Stimulated activated CD4-positive, alpha-beta T cell treated with anti-CD3 and anti-CD28 coated beads, Interleukin-1b, Interleukin-23, amount 100 ng/mL, for 1 hour (primary cell): ENCODE results near the gene BRSK2.

Experiments used
- DNase-seq, 2 donors: peaks; one replicate each; pipeline ENCODE4 v3.0.0-alpha.2; 2020; ENCODE audit warnings: low read depth in 2 of 2

The BRSK2 gene

DNA sequence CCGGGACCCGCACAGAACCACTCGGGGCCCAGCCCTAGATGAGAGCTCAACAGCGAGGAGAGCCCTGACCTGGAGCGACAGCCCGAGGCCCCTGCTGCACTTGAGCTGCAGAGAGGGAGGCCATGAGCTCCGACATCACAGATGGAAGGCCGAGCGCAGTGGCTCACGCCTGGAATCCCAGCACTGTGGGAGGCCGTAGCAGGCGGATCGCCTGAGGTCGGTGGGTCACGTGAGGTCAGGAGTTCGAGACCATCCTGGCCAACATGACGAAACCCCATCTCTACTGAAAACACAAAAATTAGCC, 13.8 kb upstream of the BRSK2 start:
- no peak for DNase-seq

DNA sequence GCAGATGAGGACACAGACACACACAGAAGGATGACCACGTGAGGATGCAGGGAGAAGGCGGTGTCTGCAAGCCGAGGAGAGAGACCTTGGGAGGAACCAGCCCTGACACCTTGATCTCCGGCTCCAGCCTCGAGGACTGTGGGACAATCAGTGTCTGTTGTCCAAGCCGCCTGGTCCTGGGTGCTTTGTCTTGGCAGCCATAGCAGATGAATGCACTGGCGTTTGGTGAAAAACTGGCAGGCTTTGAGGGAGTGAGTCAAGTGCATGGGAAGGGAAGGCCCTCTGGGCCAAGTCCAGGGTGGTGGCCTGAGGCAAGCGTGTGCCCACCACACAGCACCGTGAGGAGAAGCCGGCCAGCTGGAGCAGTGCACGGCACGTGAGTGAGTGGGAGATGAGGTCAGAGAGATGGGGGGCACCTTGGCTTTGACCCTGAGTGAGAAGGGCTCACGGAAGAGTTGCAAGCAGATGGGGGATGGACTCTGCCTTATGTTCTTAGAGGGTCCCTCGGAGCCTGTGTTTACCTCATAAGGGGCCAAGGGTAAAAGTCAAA, 12.4 kb upstream of the BRSK2 start:
- no peak for DNase-seq

DNA sequence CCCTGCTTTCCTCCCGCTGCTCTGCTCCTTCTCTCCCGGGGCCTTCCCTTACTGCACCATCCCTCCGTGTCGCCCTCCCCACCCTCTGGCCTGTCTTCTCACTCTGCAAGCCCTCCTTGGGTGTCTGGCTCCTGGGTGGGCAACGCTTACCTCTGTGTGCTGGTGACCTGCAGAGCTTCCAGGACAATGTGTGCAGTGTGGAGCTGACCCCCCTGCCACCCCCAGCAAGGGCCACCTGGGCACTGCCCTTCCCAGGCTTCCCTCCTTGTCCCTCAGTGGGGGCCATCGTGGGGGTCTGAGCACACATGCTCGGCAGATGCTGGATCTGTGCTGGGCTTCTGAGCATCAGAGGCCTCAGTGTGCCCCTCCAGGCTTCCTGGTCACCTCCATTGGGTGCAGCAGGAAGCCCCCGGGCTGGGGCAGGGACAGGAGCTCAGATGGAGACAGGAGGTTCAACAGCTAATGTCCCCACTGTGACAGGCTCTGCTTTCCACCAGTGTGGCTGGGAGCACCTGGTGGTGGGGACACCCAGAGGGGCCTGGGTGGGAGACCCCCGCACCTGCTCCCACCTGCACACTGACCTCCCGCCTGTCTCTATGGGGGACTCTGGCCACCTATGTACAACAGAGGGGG, 7.8 kb upstream of the BRSK2 start:
- no peak for DNase-seq

DNA sequence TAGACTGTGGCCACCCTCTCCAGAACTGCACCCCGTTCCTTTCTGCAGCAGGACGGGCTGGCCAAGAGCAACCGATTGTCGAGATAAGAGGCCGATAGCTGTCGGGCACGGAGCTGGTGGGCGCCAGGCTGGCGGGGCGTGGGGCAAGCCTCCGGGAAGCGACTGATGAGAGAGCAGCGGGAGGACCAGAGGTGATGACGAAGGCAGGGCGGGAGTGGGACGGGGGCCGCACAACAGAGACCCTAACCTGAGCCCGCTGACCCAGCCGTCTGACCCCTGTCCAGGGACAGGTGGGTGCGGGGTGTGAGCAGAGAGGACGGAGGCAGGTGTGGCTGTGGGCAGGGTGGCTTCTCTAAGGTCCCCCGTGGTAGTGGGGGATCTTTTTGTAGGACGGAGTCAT, 7.3 kb upstream of the BRSK2 start:
- no peak for DNase-seq

DNA sequence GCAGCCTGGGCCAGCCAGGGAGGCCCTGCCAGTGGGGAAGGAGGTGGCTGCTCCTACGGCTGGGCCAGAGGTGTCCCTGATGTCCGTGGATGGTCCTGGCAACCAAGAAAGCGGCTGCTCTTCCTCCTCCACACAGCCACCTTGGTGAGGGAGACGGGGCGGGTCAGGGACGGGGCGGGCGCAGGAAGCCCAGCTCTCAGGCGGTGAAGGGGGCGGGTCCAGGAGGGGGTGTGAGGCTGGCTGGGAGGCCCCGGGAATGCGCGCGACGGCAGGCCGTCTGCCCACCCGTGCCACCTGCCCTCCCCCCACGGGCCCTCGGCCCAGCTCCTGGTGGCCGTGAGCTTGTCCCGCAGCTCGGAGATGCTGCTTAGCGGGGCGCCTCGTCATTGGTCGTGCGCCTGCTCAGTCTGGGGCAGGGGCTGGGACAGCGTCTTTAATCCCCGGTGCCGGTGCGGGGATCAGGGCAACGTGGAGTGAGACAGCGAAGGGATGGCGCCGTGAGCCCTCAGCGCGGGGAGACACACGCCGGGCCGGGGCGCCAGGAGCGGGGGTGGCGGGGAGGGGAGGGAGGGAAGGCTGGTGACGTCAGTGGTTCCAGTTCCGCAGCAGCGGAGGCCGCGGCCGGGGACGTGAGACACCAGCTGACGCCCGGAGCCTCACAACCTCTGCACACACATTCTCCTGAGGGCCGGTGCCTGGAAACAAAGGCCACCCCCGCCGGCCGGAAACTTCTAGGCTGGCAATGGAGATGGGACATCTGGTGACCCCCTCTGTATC, 6.7 kb upstream of the BRSK2 start:
- DNase-seq: peak; percentile 53 to 60

DNA sequence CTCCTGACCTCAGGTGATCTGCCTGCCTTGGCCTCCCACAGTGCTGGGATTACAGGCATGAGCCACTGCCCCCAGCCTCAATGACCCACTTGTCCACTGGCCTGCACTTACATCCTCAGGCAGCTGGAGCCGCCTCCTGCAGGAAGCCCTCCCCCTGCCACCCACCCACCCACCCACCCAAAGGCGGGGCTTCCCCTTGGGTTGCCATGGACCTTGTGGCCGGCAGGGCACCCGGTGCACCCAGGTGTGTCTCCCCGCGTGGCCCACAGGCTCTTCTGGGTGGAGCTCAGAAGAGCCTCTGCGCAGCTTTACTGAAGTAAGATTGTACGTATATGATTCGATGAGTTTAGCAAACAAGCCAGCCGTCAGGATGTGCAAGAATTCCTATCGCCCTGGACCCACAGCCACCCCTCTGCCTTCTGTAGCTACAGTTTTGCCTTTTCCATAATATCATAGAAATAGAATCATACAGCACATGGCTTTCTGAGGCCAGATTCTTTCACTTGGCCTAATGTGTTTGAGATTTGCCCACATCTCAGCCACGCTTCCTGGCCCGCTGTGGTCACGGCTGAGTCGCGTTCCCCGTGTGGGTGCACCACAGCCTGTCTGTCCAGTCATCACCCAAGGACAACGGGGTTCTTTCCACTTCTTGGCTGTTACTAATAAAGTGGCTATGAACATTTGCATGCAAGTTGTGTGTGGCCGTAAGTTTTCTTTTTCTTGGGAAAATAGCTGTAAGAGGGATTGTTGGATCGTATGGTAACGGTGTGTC, 5.3 kb upstream of the BRSK2 start:
- no peak for DNase-seq

DNA sequence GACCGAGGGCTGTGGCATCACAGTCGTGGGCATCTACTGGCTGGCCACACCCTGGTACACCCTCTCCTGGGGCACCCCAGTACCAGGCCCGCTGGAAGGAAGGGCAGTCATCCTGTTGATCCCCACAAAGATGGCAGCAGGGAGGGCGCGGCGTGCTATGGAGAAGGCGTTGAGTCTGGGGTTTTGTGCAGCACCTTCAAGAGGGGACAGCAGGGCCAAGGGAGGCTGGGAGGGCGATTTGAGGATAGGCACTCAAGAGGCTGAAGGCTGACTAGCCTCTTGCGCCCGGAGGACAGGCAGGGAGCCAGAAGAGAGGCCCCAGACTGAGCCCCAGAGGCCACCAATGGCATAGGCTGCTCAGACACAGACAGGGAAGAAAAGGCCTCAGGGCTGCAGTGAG, 2.2 kb upstream of the BRSK2 start:
- no peak for DNase-seq

DNA sequence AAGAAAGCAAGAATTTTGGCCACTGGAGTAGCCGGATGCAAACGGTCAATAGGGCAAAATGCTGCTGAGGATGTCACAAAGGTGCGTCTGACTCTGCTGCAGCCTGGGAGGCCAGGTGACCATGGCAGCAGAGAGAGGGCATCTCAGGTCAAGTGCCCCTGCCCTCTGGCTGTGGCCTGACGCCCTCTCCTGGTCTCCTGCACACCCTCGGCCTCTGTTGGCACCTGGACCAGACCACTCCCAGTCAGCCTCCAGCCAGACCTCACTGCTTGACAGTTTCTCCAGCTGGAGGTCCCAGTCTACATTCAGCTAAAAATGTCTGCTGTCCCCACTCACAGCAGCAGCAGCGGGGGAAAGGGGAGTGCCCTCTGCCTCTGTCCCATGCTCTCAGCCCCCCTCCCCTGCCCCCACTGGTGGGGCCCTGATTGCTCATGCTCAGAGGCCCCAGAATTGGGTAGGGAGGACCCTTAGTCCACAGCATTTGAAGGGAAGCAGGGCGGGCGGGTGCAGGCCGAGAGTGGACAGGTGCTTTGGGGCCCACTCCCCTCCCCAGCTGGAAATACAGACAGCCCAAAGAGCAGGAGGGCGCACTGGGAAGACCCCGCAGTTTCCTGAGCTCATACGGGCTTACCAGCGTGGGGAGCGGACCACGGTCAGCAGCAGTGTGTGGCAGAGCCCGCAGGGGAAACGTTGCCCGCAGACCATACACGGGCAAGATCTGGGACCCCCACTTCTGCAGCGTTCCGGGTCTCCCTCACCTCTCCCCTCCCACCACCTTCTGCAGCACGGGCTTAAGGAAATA, 1.6 kb upstream of the BRSK2 start:
- no peak for DNase-seq

DNA sequence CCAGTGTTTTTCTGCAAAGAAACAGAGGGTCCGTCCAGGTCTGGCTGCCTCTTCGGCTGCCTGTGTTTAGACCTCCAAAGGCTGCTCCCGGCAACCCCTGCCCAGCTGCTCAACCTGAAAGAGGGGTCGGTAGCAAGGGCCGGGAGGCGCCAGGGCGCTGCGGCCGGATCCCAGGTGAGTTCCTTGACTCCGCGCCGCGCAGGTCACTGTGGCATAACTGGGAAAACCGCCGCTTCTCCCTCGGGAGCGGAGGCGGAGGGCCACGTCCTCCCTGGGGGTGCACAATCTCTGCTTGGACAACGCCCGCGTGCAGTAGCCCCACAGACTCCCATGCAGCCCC, 1.0 kb upstream of the BRSK2 start:
- no peak for DNase-seq

DNA sequence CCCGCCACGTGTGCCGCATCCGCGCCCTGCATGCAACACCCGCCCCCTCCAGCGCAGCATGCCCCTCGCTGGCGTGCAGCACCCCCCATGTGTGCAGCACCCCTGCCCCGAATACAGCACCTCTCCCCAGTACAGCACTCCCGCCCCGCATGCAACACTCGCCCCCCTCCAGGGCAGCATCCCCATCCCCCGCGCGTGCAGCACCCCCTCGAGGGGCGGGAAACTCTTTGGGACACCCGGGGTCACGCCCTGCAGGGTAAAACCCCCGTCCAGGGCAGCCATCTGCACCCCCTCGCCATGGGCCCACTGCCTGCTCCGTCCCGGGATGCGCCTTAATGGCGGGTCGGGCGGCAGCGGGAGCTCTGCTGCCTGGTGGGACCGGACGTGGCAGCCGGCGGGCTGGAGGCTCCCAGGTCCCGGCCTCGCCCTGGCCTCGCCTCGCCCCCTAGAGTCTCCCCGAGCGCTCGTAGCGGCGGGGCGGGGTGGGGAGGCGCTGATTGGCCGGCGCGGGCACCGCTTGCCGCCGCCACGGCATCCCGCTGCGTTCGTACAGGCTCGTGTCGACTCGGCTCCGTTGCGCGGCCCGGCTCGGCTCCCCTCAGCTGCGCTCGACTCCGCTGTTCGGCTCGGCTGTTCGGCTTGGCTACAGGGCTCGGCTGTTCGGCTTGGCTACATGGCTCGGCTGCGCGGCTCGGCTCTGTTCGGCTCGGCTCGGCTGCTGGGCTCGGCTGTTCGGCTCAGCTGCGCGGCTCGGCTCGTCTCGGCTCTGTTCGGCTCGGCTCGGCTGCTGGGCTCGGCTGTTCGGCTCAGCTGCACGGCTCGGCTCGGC, 417 bp upstream of the BRSK2 start:
- DNase-seq: peak; percentile 90 to 91

DNA sequence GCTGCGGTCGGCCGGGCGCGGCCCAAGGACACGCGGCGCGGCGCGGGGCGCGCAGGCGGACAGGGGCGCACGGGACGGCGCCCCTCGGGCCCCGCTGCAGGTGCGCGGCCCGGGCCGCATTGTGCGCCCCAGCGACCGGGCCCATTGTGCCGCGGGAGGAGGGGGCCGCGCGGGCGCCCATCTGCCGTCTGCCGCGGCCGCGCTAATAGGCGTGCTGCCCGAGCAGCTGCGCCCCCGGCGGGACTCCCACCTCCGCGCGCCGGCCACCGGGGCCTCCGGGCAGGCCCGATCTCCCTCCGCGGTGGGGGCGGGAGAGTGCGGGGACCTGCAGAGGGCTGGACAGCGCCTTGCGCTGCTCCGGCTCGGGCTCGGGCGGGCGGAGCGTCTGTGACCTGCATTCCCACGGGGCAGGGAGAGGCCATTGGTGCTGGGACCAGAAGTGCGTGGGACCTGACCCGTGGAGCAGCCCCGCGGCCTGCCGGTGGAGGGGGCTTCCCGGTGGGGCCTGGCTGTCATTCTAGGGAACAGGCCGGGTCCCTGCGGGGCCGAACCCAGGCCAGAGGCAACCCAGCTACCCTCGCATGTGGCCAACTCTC, 933 bp downstream of the BRSK2 start:
- no peak for DNase-seq

DNA sequence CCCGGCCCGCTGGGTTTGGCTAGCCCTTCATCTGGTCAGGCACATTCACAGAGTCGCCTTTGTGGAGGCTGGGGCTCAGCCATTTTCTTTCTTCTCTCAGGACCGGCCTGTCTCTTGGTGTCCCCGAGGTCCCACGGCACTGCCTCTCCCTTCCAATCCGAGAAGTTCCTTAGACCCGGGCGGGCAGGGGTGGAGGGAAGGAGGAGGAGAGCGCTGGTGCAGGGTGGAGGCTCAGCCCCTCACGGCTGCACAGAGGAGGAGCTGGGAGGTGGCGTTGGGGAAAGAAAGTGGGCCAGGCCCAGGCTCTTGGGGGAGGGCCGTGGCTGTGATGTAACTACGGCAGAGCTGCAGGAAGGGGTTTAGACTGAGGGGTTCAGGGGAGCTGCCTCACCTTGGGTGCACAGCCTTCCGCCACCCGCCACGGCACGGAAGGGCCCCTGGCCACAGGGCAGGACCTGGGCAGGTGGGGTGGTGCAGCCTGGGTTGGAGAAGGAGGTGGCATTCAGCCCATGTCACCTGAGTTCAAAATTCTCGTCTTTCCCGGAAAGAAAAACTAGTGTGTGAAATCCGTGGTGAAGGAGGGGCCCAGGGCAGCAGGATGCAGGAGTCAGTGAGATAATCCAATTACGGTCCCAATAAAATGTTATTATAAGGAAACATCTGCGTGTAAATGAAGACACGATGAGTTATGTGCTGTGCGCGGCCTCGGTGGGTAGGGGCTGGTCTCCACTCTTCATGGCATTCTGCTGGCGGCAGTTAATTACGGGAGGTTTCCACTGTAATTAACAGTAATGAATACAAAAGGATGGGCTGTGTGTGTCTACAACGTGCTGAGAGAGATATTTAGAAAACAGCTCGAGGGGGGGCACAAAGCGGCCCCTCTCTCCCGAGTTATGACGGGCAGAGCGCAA, 1.7 kb downstream of the BRSK2 start:
- no peak for DNase-seq

DNA sequence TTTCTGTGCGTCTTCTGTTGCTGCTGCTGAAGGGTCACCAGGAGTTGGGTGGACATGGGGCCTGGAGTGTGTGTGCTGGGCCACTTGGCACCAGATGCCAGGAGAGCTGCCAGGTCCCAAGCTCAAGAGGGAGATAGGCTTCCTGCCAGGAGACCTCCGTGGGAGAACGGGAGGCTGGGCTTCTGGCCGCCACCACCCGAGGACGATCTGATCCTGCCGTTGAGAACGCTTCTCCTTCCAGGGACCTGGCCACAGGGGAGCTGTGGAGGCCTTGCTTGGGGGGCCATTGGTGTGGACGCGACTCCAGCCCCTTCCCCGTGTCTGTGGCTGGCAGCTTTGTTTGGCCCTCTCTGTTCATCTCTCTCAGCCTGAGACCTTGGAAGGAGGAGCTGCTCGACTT, 2.4 kb downstream of the BRSK2 start:
- DNase-seq: no peak

DNA sequence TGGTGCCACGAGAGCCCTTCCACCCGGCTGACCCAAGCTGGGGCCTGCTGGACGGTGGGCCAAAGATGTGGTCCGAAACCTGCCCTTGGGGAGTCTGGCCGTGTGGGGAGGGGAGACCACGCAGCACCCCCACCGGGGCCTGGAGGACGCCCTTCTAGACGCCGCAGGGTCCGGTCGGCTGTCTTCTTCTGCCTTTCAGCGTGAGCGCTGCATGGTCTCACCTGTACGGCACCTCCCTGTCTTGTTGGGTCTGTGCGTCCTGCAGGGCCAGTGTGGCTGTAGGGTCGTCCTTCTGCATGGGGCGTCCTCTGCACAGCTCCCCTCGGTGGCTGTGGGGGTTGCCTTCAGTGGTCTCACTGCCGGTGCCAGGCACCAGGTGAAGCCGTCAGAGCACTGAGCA, 2.8 kb downstream of the BRSK2 start:
- DNase-seq: no peak

DNA sequence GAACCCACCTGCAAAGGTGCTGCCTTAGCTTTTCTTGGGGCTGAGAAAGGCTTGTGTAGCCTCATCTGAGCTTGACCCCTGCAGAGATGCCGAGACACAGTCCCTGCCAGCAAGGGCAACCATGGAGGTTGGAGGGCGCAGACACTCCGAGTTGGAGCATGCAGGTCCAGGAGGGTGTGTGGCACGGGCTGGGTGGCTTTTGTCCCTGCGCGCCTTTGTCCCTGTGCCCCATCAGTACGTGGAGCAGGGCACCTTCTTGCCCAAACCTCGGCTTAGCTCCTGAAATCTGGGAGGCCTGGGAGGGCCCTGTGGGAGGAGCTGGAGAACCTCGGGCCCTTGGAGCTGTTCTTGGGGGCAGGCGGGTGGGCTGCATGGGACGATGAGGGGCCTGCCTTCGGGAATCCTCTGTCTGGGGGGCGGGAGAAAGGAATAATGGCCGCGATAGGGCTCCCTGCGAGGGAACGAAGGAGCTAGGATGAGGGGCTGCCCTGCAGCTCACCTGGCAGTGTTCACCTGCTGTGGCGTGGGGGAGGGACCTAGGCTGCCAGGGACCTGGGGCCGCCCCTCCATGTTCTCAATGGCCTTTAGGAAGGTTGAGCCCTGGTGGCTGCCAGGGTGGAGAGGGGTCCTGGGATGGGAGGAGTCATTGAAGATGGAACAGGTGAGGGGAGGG, 3.4 kb downstream of the BRSK2 start:
- DNase-seq: no peak

DNA sequence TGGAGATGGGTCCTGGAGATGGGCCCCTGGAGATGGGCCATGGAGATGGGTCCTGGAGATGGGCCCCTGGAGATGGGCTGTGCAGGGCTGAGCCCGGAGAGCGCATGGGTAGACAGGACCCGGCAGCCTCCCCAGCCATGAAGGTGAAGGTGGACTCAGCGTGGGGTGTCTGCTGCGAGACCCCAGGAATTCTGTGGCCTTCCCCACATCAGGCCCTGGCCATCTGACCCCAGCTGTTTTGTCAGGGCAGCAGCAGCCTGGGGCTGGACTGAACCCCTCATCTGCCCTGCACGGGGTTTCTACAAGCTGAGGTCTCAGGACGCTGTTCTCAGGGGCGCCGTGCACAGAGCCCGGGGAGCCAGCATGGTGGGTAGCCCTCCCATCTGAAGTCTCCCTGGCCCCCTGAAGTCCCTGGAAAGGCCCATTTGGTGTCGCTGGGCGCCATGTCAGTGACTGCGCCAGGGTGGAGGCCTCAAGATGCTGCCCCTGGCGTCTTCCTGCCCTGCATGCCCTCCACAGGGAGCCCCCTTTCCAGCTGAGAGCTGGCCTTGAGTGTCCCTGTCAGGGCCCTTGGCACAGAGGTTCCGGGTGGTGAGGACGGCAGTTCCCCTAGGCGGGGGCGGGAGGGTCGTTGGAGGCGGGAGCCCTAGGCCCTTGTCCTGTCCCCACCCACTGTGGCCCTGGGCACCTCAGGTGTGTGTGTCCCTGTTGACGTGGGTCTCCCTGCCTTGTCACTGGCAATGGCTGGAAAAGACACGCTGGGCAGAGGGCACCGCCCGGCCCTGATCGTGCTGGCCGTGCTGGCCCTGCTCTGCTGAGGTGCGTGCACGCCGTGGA, 5.4 kb downstream of the BRSK2 start:
- no peak for DNase-seq

DNA sequence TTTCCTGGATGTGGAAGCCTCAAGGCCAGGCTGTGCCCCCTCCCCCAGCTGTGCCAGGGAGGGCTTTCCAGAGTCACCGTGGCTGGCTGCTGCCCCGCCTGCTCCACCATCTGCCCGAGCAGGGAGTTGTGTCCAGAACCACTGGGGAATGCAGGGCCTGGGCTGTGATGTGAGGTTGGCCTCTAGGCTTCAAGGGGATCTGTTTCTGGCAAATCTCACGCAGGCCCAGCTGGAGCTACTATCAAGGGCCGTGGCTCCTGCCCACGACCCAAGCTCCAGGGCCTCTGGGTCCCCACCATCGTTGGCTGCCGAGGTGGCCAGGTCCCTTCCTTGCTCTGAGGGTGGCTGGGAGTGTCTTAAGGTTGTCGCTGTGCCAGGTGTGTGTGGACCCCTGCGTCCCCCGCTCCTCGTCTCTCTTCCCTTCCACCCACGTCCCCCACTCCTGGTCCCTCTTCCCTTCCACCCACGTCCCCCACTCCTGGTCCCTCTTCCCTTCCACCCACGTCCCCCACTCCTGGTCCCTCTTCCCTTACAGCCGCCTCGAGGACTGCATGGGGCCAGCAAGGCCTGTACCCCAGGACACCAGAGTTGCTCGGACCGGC, 6.1 kb downstream of the BRSK2 start:
- no peak for DNase-seq

DNA sequence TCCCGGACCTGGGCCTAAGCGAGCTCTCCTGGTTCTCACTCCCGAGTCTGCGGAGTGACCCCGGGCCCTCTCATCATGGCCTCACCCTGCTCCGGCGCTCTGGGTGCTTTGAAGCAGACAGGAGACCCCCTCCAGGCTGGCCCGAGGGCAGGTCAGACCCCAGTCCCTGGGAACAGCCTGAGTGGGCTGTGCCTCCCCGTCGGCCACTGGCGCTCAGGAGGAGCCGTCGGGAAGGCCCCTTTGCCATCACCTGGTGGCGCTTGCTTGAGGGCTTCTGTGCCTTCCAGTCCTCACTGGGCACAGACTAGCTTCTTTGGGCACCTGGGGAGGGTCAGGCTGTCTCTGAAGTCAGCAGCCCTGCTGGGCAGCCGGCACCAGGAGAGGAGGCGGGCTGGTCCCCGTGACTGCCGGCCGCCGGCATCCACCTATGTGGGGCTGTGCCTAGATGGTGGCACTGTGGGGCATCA, 6.7 kb downstream of the BRSK2 start:
- DNase-seq: no peak
